Peyer's patch (tissue), 4 donors: ENCODE results near the gene PIK3R5.

Source experiments
- POLR2A ChIP-seq, 2 donors: fragments of 450-650 bp; IDR thresholded peaks; one replicate each; pipeline ENCODE4 v1.5.1; 2017; ENCODE audit warnings: antibody characterized with exemption in 2 of 2, mild to moderate bottlenecking in 2 of 2, moderate library complexity in 2 of 2
- TF ChIP-seq, protein P1 (sequence below), 6 experiments: fragments of 450-650 bp in 4 of 6; fragments of 200-600 bp in 2 of 6; sonication (generic) in 1 of 6; IDR thresholded peaks; one replicate each; pipeline ENCODE4 v1.5.1; 2017 to 2019; ENCODE audit warnings: antibody characterized with exemption in 6 of 6, mild to moderate bottlenecking in 3 of 6, moderate library complexity in 1 of 6

DNA sequence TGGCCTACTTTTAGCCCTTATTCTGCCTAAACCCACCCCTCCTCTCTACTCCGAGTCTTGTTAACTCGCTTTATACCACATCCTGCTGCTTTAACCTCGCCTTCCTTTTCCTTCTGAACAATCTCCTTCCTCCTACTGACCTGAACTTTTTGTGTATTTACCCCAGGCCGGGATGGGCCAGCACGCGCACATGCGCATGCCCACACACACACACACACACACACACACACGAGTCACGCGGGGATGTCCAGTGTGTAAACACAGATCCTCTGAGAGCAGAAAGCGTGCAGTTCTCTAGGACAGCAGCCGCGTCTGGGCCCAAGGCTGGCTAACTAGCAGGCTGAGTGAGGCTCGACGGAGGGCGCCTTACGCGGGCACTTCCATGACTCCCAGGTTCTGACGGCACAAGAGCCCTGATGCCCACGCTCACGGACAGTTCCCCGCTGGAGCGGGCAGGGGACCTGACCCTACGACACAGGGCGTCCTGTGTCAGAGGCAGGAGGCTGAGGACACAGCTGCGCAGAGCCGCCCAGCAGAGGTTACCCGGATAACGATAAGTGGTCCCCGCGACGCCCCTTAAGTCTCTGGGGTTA lies 610 bp downstream of the PIK3R5 start:
- TF ChIP-seq, protein P1, sequence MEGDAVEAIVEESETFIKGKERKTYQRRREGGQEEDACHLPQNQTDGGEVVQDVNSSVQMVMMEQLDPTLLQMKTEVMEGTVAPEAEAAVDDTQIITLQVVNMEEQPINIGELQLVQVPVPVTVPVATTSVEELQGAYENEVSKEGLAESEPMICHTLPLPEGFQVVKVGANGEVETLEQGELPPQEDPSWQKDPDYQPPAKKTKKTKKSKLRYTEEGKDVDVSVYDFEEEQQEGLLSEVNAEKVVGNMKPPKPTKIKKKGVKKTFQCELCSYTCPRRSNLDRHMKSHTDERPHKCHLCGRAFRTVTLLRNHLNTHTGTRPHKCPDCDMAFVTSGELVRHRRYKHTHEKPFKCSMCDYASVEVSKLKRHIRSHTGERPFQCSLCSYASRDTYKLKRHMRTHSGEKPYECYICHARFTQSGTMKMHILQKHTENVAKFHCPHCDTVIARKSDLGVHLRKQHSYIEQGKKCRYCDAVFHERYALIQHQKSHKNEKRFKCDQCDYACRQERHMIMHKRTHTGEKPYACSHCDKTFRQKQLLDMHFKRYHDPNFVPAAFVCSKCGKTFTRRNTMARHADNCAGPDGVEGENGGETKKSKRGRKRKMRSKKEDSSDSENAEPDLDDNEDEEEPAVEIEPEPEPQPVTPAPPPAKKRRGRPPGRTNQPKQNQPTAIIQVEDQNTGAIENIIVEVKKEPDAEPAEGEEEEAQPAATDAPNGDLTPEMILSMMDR (IDR thresholded peaks at IDR 0.05) = no peak
- TF ChIP-seq POLR2A (IDR thresholded peaks at IDR 0.05) = no peak
